B cell (primary cell): ENCODE measurements around the gene FADS1.

Experiments
- EZH2 ChIP-seq: IDR thresholded peaks from 2 replicates; pipeline ENCODE4 v1.6.1; 2012; ENCODE audit warnings: borderline replicate concordance, low read depth, mild to moderate bottlenecking, moderate library complexity, low read length; ENCODE audit not compliant: insufficient read depth, poor library complexity, severe bottlenecking
- TF ChIP-seq, protein P1 (sequence below): fragments of 200-600 bp; IDR thresholded peaks from one replicate; pipeline ENCODE4 v1.8.0; 2022; ENCODE audit warnings: antibody characterized with exemption, mild to moderate bottlenecking

DNA sequence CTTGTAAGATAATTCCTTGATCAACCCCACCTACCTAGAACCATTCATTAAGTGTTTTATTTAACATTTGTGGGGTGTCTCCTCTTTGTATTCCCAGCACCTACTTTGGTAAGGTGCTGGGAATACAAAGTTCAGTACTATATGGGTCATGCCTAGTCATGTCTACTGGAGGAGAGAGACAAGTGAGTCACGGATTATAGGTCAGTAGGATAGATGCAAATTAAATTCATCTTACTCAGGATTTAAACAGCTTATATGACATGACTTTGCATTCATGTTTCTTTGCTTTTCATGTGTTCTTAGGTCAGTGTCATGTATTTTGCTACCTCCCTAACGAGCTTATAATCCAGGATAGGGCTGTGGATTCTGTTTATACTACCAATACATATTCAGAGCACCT is 3.4 kb upstream of the FADS1 start:
- TF ChIP-seq, protein P1, sequence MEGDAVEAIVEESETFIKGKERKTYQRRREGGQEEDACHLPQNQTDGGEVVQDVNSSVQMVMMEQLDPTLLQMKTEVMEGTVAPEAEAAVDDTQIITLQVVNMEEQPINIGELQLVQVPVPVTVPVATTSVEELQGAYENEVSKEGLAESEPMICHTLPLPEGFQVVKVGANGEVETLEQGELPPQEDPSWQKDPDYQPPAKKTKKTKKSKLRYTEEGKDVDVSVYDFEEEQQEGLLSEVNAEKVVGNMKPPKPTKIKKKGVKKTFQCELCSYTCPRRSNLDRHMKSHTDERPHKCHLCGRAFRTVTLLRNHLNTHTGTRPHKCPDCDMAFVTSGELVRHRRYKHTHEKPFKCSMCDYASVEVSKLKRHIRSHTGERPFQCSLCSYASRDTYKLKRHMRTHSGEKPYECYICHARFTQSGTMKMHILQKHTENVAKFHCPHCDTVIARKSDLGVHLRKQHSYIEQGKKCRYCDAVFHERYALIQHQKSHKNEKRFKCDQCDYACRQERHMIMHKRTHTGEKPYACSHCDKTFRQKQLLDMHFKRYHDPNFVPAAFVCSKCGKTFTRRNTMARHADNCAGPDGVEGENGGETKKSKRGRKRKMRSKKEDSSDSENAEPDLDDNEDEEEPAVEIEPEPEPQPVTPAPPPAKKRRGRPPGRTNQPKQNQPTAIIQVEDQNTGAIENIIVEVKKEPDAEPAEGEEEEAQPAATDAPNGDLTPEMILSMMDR, result no peak
- no peak for TF ChIP-seq EZH2
